ENCODE data around the gene TMEM108. TPM values are rescaled to one million over a fixed set of nuclear protein-coding genes. Genes with fewer than 3 reads are reported as not detected.

Gene TMEM108
- total RNA-seq, 2 donors from 2014 or later, result 7.7 TPM

GRCh38 chr3:133418361-133418760 lies 380.2 kb downstream of the TMEM108 start:
- intact Hi-C loops (cut with DNase I), result no loop called here
- ATAC-seq, result no peak
- no peak for DNase-seq

- DNase-seq (no peak), ATAC-seq (no peak)
- intact Hi-C loops (cut with DNase I), result no loop called here
These were observed 381.1 kb downstream of the TMEM108 start for GRCh38 chr3:133419151-133419909.

DNA sequence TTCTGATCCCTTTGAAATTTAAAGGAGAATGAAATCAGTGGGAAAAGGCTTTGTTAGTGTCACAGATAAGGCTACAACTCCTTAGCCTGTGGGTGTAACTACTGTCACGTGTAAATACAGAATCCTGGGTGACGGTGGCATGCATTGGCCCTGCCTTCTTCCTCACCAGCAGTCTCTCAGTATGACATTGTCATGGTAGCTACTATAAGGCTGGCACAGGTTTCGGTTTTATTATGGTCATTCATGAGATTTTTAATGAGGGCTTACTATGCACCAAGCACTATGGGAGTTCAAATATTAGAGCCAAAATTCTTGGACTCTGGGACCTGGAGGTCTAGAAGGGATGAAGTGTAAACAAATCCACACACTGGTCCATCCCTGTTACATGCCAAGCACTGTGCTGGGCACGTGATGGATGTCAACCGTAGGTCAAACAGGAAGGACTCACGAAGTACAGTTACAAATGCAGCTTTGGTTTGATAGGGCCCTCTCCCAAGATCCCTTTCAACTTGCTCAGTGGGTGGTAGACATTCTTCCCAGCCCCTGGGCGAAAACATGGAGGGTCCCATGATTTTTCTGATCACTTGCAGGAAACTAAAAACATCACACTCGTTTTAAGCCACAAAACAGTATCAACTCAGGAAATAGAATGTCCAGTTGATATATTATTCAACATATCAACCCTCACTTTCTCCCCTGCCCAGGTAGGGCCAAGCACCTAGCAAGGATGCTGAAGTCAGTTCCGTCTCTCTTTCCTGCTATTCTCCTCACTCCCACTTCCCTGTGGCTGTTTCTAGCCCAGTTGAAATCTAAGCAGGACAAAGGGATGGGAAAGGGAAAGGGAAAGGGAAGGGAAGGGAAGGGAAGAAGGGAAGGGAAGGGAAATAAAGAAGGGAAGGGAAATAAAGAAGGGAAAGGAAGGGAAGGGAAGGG lies 387.0 kb downstream of the TMEM108 start:
- DNase-seq, result no peak
- intact Hi-C loops (cut with DNase I), result loop anchor here in 1 of 2 donors (5.0 kb wide), 1 partner anchor 698 kb away; no protein-coding TSS in a partner anchor
- no peak for ATAC-seq

GRCh38 chr3:133425898-133426297 lies 387.7 kb downstream of the TMEM108 start:
- DNase-seq (no peak), ATAC-seq (no peak)
- intact Hi-C loops (cut with DNase I), result no loop called here

GRCh38 chr3:133426721-133427120 lies 388.5 kb downstream of the TMEM108 start:
- ATAC-seq, result peak; percentile 38 to 77
- no peak for DNase-seq
- intact Hi-C loops (cut with DNase I), result no loop called here

- intact Hi-C loops (cut with DNase I), result no loop called here
- DNase-seq (no peak), ATAC-seq (no peak)
These were observed 390.4 kb downstream of the TMEM108 start for GRCh38 chr3:133428552-133428951.

GRCh38 chr3:133429063-133429462 lies 390.9 kb downstream of the TMEM108 start:
- intact Hi-C loops (cut with DNase I), result no loop called here
- DNase-seq, result no peak
- no peak for ATAC-seq

- ATAC-seq, result no peak
- intact Hi-C loops (cut with DNase I), result no loop called here
- no peak for DNase-seq
These were observed 401.4 kb downstream of the TMEM108 start for GRCh38 chr3:133439563-133439962.

DNA sequence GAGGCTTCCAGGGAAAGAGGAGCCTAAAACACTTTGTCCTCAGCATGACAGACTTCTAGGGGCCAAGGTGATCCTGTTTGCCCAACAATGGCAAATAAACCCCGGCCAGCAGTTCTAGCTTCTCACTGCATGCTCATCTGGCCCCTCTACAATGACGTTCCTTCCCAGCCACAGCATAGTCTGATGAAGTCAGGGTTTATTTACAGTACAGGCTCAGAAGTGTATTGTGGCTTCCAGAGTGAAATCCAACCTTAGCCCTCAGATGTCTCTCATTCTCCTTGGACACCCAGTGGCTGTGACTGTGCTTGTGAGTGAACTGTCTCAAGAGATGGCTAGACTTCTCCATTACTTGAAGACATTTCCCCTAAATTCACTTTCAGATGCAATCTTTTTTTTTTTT lies 402.5 kb downstream of the TMEM108 start:
- ATAC-seq (no peak), DNase-seq (no peak)
- intact Hi-C loops (cut with DNase I), result no loop called here

- DNase-seq (no peak), ATAC-seq (no peak)
- intact Hi-C loops (cut with DNase I), result no loop called here
These were observed 403.7 kb downstream of the TMEM108 start for GRCh38 chr3:133441867-133442270.

DNA sequence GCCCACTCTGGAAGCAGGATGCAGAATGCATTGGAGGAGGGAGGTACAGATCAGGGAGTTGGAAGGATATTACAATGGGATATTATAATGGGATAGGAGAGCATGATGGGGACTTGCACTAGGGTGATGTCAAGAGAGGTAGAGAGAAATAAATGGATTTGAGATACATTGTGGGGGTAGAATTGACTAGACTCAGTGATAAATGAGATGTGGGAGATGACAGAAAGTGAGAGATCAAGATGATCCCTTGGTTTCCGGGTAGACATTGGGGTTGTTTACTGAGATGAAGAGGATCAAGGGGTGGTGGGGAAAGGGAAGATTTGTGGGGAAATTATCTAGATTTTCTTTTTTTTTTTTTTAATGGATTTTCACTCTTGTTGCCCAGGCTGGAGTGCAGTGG lies 404.3 kb downstream of the TMEM108 start:
- intact Hi-C loops (cut with DNase I), result no loop called here
- ATAC-seq, result no peak
- DNase-seq, result no peak

DNA sequence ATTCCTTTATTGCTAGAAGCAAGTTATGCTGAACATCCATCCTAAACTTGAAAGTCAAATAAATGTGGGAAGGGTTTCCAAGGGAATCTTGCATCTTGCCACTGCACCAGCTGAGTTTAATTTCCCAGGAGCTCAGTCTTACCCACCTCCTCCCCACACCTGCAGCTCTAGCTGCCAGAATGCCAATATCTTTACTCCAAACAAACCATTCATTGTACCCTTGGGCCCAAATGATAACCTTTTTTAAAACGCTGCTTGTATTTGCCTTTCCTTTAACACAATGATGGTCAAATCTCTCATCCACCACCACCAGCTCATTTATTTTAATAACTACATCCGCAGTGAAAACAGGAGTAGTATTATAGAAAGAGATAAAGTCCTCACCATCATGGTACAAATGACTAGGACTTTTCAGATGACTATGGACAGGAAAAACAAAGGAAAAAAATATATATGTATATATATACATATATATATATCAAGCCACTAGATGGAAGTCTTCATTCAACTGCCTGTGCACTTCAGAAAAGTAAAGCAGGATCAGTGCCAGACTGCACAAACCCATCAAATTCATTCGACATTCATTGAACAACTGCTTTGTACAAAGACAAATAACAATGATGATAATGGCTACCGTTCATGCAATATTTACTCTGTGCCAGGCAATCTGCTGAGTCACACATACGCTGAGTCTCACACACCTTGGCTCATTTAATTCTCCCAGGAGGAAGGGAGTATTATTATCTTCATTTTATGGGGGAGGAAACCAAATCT lies 405.6 kb downstream of the TMEM108 start:
- DNase-seq (no peak), ATAC-seq (peak in 1 of 2 donors; percentile 84)
- intact Hi-C loops (cut with DNase I), result no loop called here

DNA sequence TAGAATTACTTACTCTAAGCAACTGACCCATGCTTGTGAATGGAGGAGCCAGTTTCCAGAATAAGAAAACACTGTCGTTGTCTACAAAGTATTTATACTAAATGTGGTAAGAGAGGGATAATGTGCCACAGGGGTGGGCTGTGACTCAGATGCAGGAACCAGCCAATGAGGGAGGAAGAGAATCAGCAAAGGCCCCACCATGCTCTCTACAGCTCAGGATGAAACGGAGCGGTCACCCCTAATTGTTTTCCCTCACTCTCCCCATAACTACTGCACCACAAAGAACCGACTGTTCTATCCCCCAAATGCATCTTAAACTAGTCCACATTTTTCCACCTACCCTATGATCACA lies 406.2 kb downstream of the TMEM108 start:
- no peak for DNase-seq
- intact Hi-C loops (cut with DNase I), result no loop called here
- ATAC-seq, result no peak

DNA sequence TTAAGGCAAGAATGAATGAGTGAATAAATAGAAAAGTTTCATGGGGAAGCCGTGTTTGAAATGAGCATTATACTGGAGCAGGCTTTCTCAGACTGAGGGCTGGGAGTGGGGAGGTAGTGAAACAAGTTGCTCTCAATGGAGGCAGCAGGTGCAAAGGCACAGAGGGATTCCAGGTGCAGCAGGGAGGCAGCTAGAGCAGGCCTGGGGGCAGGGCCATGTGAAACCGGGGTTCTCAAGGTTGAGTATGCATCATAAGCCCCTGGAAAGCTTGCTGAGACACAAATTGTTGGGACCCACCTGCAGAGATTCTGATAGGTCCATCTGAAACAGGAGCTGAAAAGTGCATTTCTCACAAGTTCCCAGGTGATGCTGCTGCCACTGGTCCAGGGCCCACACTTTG lies 406.9 kb downstream of the TMEM108 start:
- ATAC-seq, result no peak

More for the DNA sequence above, 406.9 kb downstream of the TMEM108 start:
- no peak for DNase-seq
- intact Hi-C loops (cut with DNase I), result no loop called here
